ENCODE results near the gene KISS1.

KISS1 gene

GRCh38 chr1:204152310-204153044, 43.8 kb downstream of the KISS1 start:
- TF ChIP-seq CTCF (conservative IDR thresholded peaks at IDR 0.05; ENCODE audit: control insufficient read depth, insufficient read depth, low read depth, low read length), result no peak
- DNase-seq (ENCODE audit: low read depth), result no peak
- H3K4me3 ChIP-seq (ENCODE audit: control insufficient read depth, low read depth, low read length), result peak overlapping the region; percentile 38

GRCh38 chr1:204151552-204152309, 44.6 kb downstream of the KISS1 start, which contains the start of gene ETNK2:
Gene ETNK2 (minus strand): TSS chr1:204152044. CDS start chr1:204151852, 192 bp downstream.
- no peak for TF ChIP-seq CTCF (conservative IDR thresholded peaks at IDR 0.05; ENCODE audit: control insufficient read depth, insufficient read depth, low read depth, low read length)
- peak within 1 kb of the TSS; percentile 43 for H3K4me3 ChIP-seq (ENCODE audit: control insufficient read depth, low read depth, low read length)
- DNase-seq (ENCODE audit: low read depth), result peak; percentile 20

GRCh38 chr1:204150702-204151551, 45.4 kb downstream of the KISS1 start:
- no peak for TF ChIP-seq CTCF (conservative IDR thresholded peaks at IDR 0.05; ENCODE audit: control insufficient read depth, insufficient read depth, low read depth, low read length)
- no peak for DNase-seq (ENCODE audit: low read depth)

GRCh38 chr1:204149635-204150565, 46.4 kb downstream of the KISS1 start:
- no peak overlapping the region for H3K4me3 ChIP-seq (ENCODE audit: control insufficient read depth, low read depth, low read length)
- no peak for DNase-seq (ENCODE audit: low read depth)
- no peak for TF ChIP-seq CTCF (conservative IDR thresholded peaks at IDR 0.05; ENCODE audit: control insufficient read depth, insufficient read depth, low read depth, low read length)

More at GRCh38 chr1:204150702-204151551, 45.4 kb downstream of the KISS1 start:
- H3K4me3 ChIP-seq (ENCODE audit: control insufficient read depth, low read depth, low read length), result peak overlapping the region; percentile 43

GRCh38 chr1:204149107-204149506, 47.2 kb downstream of the KISS1 start:
- TF ChIP-seq CTCF (conservative IDR thresholded peaks at IDR 0.05; ENCODE audit: control insufficient read depth, insufficient read depth, low read depth, low read length), result no peak
- DNase-seq (ENCODE audit: low read depth), result no peak
- no peak overlapping the region for H3K4me3 ChIP-seq (ENCODE audit: control insufficient read depth, low read depth, low read length)
